Hematopoietic multipotent progenitor cell treated with erythropoietin and hydrocortisone succinate and interleukin-3 and kit ligand, for 6 days (in vitro differentiated cells): Measurements from ENCODE around the gene RNF14.
A peak's percentile ranks its signal among the peaks of the same experiment; 100 is the strongest.
"Not testable (repeated sequence)": the region's sequence is repeated elsewhere in the genome, so short reads cannot be mapped to it uniquely, and the experiment has no call there.

ENCODE experiments used
- DNase-seq: peaks from one replicate; pipeline ENCODE4 v3.0.0-alpha.2; 2015

RNF14 gene

DNA sequence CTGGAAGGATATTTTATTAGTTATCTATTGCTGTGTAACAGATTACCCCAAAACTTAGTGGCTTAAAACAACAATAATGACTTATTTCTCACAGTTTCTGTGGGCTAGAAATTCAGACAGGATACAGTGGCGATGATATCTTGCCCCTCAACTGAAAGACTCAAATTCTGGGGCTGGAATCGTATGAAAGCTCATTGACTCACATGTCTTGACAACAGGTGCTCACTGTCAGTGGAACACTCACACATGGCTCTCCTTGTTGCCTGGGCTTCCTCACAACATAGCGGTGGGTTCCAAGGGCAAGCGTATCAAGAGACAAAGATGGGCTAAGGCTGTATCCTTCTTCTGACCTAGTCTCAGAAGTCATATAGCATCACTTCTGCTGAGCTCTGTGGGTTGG lies 47.7 kb downstream of the RNF14 start:
- no peak for DNase-seq

DNA sequence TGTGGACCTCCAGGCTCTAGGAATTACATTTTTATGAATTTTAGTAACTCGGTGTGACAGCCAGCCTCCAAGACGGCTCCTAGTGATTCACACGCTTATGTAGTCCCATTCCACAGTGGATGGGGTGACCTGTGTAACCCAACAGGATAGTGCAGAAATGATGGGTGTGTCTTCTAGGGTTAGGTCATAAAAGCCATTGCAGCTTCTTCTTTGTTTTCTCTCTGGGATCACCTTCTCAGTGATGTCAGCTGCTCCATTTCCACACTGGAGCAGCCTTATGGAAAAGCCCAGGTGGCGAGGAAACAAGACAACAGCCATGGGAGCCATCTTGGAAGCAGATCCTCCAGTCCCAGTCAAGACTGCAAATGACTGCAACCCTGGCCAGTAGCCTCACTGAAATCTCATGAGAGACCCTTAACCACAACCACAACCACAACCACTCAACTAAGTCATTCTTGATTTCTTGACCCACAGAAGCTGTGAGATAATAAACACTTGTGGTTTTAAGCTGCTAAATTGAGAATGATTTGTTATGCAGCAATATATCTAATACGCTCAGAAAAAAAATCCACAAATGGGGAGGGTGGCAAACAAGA lies 49.0 kb downstream of the RNF14 start:
- peak; percentile 60 for DNase-seq

DNA sequence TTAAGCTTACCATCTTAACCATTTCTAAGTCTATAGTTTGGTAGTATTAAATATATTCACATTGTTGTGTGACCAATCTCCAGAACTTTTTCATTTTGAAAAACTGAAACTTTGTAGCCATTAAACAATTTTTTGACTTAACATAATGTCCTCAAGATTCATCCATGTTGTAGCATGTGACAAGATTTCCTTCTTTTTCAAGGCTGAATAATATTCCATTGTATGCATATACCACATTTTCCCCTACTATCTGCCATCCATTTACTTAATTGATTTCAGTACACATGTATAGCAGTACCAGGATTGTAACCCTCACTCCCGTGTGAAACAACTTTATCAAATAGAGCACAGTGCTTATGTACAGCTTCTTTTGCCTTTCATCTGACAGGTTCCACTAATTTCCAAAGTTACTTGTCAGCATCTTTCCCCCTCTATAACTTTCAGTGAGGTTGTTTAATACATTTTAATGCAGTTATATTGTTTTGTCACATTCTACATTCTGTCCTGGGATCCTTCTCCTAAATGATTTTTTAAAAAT lies 51.3 kb downstream of the RNF14 start:
- no peak for DNase-seq

DNA sequence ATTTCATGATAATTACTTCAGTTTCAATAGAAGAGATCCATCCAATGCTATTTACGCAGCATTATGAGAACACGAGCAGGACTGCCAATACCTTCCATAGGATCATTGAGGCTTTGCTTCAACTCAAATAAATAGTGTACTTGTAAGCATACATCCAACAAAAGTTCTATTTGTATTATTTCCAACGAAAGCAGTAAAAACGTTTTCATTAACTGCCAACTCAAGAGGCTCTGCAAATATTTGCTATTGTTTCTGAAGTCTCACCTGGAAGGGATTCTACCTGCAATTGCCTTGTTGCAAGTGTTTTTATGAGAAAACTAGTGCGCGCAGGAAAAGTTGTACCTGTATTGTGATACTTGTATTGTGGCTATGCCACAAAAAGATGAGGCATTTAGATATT lies 54.9 kb downstream of the RNF14 start:
- DNase-seq = no peak

DNA sequence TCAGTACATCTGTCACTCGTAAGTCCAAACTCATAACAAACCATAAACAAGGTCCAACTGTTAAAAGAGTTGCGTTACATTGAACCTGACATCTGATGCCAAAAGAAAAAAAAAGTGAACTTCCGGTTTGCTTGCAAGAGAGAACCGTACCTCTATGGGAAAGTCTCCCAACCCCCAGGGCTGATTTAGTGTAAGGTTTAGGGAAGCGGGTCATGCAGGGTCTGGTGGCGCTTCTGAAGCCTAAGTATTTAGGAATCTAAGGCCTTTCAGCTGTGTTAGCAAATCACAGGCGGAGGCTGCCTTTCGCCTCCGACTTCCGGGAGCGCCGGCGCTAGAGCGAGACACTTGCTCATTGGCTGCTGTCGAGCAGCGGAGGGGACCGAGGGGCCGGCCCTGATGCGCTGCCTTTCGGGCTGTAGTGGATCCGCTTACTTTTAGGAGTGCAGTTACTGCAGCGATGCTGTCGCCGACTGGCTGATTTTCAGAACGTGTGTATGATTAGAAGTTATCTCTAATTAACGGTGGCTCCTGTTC lies 55.9 kb downstream of the RNF14 start:
- peak; percentile 90 for DNase-seq

DNA sequence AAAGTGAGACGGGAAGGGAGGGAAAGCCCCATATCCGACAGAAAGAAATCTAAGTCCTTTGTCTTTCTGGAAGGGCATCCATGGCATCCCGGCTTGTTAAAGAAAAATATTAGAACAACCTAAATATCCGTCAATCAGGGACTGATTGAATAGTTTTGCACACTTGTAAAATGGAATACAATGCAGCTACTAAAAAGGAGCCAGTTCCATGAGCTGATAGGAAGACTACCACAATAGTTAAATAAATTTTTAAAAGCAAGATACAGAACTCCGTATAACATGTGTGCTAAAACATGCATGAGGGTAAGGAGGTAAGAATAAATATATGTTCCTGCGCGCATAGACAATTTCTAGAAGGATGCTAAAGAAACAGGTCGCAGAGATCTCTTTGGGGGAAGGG lies 56.7 kb downstream of the RNF14 start:
- no peak for DNase-seq

DNA sequence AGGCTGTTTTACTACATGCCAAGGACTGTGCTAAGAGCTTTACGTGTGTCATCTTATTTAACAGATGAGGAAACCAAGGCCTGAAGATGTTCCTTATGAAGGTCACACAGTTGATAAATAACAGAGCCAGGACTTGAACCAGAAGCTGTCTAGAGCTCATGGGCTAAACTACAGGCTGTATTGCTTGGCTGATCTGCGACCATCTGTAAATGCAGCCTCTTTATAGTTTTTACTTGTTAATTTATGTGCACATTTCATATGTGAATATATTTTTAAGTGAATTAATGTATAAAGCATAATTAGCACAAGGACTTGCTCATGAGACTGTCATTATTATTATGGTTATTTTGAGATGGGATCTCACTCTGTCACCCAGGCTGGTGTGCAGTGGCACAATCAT lies 63.2 kb downstream of the RNF14 start:
- no peak for DNase-seq

DNA sequence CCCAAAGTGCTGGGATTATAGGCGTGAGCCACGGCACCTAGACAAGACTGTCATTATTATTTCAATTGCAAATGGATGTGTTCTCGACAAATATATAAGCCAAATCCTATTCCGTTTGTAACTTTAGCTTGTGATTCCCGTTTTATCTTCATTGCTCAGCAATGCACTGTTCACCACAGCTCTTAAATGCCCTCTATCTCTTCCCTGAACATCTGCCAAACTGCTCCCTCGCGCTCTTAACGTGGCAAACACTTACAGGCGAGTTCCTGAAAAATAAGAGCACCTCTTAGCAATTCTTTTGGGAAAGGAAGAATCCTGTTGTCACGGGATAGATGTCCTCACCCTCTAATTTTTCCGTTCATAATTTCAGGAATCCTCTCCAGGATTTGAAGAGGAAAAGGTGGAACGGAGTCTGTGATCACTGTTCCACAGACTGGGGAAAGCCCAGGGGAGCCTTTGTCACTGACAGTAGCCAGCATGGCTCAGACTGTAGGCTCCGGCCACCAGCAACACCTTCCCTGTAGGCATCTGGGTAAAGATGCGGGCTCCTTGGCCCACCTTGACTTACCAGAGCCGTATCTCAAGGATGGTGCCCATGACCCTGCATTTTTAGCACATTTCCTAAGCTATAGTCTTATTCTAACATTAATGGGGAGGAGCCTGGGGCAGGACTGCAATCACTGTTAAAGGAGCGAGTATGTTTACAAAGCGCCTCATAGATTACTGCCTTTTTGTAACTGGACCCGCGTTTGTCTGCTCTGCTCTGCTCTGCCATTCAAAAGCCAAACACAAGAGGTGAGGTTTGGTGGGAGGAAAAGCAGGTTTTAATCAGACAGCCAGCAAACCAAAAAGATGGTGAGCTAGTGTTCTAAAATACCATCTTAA lies 64.1 kb downstream of the RNF14 start:
- no peak for DNase-seq

DNA sequence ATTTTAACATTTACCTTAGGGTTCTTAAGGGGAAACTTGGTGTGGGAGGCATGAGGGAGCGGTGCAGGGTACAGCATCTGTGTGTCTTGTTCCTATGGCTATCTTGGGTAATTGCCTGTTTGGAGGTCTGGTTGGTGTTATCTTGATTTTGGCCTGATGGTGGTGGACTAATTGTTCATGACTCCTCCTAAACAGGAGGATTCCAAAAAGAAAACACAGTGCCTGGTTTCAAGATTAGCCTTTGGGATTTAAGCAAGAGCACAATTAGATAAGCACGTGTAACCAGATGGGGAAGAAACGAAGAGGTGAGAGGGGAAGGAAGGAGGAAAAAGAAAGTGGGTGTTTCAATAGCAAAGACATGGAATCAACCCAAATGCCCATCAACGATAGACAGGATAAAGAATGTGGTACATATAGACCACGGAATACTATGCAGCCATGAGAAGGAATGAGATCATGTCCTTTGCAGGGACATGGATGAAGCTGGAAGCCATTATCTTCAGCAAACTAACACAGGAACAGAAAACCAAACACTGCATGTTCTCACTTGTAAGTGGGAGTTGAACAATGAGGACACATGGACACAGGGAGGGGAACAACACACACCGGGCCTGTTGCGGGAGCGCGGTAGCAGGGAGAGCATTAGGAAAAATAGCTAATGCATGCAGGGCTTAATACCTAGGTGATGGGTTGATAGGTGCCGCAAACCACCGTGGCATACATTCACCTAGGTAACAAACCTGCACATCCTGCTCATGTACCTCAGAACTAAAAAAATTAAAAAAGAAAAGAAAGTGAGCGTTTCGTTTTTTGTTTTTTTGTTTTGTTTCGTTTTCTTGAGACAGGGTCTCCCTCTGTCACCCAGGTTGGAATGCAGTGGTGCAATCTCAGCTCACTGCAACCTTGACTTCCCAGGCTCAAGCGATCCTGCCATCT lies 65.0 kb downstream of the RNF14 start:
- not testable (repeated sequence) for DNase-seq

DNA sequence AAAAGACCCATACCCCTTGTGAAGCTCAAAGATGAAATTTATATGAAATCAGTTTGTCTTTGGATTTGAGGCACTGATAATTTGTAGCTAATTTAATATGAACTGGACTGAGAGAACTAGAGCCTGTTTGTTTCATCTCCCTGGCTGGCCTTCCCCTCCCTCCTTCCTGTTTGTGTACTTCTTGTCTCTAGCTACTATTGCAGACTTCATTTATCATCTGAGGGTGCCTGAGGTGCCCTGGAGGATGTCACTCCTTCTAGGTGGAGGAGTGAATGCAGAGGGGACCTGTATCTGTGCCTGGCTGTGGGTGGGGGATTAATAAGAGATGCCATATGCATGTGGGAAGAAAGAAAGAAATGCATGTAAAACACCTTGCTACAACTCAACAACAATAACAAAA lies 66.1 kb downstream of the RNF14 start:
- DNase-seq = no peak

DNA sequence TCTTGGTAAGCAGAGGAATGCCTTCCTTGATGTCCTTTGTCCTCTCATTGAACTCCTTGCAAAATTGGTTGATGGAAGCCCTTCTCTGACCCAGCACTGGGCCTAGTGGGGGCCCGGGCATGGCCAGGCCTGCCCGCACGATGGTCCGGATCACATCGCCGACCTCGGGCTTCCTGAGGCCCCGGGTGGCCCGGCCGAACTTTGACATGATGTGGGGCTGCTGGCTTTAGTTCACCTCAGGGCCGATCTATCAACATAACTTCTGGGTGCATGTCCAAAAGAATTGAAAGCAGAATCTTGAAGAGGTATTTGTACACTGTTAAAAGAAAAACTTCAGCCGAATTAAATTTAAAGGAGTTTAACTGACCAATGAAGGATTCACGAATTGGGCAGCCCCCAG lies 68.0 kb downstream of the RNF14 start:
- no peak for DNase-seq

DNA sequence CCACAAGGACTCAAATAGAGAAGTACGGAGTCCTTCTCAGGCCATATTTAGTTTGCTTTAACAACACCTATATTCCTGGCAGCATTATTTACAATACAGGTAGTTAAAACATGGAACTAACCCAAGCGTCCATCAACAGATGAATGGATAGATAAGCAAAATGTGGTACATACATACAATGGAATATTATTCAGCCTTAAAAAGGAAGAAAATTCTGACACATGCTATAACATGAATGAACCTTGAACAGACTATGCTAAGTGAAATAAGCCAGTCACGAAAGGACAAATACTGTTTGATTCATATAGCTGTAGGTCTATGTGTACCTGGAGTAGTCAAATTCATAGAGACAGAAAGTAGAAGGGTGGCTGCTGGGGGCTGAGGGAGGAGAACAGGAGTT lies 68.7 kb downstream of the RNF14 start:
- DNase-seq = not testable (repeated sequence)

DNA sequence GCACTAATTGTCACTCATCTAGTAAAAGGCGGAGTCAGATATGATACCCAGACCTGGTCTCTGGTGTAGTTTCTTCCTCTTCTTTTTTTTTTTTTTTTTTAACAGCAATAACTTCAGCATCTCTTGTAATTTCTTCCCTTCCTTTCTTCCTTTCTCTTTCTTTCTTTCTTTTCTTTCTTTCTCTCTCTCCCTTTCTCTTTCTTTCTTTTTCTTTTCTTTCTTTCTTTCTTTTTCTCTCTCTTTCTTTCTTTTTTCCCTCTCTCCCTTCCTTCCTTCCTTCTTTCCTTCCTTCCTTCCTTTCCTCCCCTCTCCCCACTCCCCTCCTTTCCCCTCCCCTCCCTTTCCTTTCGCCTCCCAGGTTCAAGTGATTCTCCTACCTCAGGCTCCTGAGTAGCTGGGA lies 69.8 kb downstream of the RNF14 start:
- DNase-seq = no peak
